GM11168 (cell line): ENCODE measurements around the gene OGFOD2.

Experiments
- in situ Hi-C: fragments of 300-500 bp; cut with MboI; formaldehyde crosslinking; loops from one replicate; pipeline ENCODE4 v1.12.0; 2022; ENCODE audit warnings: low sequenced_read_pairs; ENCODE audit not compliant: unreplicated experiment

The OGFOD2 gene

GRCh38 chr12:122969676-122970075 lies 5.4 kb upstream of the OGFOD2 start:
- in situ Hi-C loops, result loop anchor here (25.0 kb wide), 1 partner anchor 332 kb away; no protein-coding TSS in a partner anchor

- in situ Hi-C loops, result loop anchor here (25.0 kb wide), 1 partner anchor 337 kb away; no protein-coding TSS in a partner anchor
Measured at GRCh38 chr12:122974274-122974891, 661 bp upstream of the OGFOD2 start.

GRCh38 chr12:122975790-122976647 lies 975 bp downstream of the OGFOD2 start:
- in situ Hi-C loops, result no loop called here

- in situ Hi-C loops, result no loop called here
Measured at GRCh38 chr12:122976648-122976975, 1.6 kb downstream of the OGFOD2 start.

- in situ Hi-C loops, result no loop called here
Measured at GRCh38 chr12:122977153-122977552, 2.1 kb downstream of the OGFOD2 start.

- in situ Hi-C loops, result no loop called here
Measured at GRCh38 chr12:122977655-122978392, 2.8 kb downstream of the OGFOD2 start.

GRCh38 chr12:122978507-122978955 lies 3.5 kb downstream of the OGFOD2 start:
- in situ Hi-C loops, result no loop called here

GRCh38 chr12:122979001-122979907 lies 4.2 kb downstream of the OGFOD2 start:
- in situ Hi-C loops, result no loop called here

- in situ Hi-C loops, result no loop called here
Measured at GRCh38 chr12:122979908-122980182, 4.8 kb downstream of the OGFOD2 start.

GRCh38 chr12:122980183-122981035 lies 5.4 kb downstream of the OGFOD2 start, which contains the start of gene ARL6IP4:
Gene ARL6IP4, plus strand, starts transcription at chr12:122980681. Its CDS starts 459 bp downstream, at chr12:122981140.
- in situ Hi-C loops, result no loop called here

- in situ Hi-C loops, result no loop called here
Measured at GRCh38 chr12:122981036-122981471, 6.0 kb downstream of the OGFOD2 start.

- in situ Hi-C loops, result no loop called here
Measured at GRCh38 chr12:122981587-122982476, 6.8 kb downstream of the OGFOD2 start.

GRCh38 chr12:122982477-122982815 lies 7.4 kb downstream of the OGFOD2 start:
- in situ Hi-C loops, result no loop called here

- in situ Hi-C loops, result no loop called here
Measured at GRCh38 chr12:122982963-122983788, 8.1 kb downstream of the OGFOD2 start.

- in situ Hi-C loops, result no loop called here
Measured at GRCh38 chr12:122983789-122984515, 8.9 kb downstream of the OGFOD2 start.

- in situ Hi-C loops, result no loop called here
Measured at GRCh38 chr12:122984612-122985337, 9.7 kb downstream of the OGFOD2 start.
